SU-DHL-6 (cell line): ENCODE data around the gene CYBRD1.
"Not testable (repeated sequence)": the region's sequence is repeated elsewhere in the genome, so short reads cannot be mapped to it uniquely, and the experiment has no call there.

Experiments used
- EZH2phosphoT487 ChIP-seq: fragments of 200-600 bp; sonication (generic), shearing (Covaris generic); conservative IDR thresholded peaks from 2 replicates; pipeline ENCODE4 v1.6.1; 2018; ENCODE audit warnings: mild to moderate bottlenecking, antibody characterized with exemption, low read length, moderate library complexity, mixed read lengths
- TF ChIP-seq, protein P1 (sequence below): fragments of 200-600 bp; sonication (generic); IDR thresholded peaks from one replicate; pipeline ENCODE4 v1.5.1; 2017; ENCODE audit warnings: antibody characterized with exemption, mild to moderate bottlenecking, low read length, moderate library complexity; ENCODE audit not compliant: insufficient read depth, poor library complexity, severe bottlenecking

DNA sequence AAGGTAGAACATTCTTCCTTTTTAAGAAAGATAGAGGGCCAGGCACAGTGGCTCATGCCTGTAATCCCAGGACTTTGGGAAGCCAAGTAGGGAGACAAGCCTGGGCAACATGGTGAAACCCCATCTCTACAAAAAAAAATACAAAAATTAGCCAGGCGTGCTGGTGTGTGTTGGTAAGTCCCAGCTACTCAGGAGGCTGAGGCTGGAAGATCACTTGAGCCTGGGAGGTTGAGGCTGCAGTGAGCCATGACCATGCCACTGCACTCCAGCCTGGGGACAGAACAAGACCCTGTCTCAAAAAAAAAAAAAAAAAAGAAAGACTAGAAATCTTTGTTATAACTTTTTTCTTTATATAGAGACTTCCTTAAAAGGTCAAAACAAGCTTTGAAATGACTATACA, 8.6 kb downstream of the CYBRD1 start:
- not testable (repeated sequence) for TF ChIP-seq EZH2phosphoT487
- TF ChIP-seq, protein P1, sequence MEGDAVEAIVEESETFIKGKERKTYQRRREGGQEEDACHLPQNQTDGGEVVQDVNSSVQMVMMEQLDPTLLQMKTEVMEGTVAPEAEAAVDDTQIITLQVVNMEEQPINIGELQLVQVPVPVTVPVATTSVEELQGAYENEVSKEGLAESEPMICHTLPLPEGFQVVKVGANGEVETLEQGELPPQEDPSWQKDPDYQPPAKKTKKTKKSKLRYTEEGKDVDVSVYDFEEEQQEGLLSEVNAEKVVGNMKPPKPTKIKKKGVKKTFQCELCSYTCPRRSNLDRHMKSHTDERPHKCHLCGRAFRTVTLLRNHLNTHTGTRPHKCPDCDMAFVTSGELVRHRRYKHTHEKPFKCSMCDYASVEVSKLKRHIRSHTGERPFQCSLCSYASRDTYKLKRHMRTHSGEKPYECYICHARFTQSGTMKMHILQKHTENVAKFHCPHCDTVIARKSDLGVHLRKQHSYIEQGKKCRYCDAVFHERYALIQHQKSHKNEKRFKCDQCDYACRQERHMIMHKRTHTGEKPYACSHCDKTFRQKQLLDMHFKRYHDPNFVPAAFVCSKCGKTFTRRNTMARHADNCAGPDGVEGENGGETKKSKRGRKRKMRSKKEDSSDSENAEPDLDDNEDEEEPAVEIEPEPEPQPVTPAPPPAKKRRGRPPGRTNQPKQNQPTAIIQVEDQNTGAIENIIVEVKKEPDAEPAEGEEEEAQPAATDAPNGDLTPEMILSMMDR, result not testable (repeated sequence)
